NCI-H2171 (cell line): ENCODE results near the gene AQP3.
"Not testable (repeated sequence)": the region's sequence is repeated elsewhere in the genome, so short reads cannot be mapped to it uniquely, and the experiment has no call there.

ENCODE experiments used
- DNase-seq: peaks from one replicate; lab custom pipeline; 2025; lab: John Stamatoyannopoulos, UW

AQP3 gene

DNA sequence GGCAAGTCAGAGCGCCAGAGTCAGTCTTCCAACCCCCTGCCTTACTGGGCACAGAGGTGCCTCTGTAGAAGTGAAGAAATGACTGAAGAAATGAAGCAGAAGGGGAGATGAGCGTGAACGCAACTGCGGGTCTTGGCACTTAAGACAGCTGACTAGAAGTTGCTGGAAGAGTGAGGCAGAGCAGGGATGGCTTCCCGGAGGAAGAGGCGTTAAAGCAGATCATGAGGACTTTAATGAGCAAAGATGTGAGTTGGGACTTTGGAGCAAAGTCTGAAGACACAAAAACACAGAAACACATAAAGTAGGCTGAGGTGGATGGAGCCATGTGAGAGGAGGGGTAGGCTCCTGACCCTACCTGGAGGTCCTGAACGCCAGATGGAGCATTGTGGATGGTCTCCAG lies 7.2 kb downstream of the AQP3 start:
- DNase-seq: no peak

DNA sequence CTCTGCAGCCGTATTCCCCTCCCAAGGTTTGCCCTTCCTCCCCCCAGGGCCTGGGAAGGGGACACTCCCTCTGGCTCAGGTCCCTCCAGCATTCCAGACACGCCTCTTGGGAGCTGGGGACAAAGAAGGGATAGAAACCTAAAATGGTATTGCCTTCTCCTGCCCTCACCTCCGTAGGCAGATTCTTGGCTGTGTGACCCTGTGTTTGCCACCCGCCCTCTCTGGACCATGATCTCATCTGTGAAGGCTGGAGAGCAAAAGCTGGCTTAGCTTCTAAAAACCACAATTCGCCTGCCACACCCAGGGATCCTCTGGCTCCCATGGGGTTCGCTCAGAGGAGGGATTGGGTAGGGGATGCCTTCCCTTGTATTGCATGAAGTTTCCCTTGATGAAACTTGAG lies 7.7 kb downstream of the AQP3 start:
- no peak for DNase-seq

GRCh38 chr9:33438926-33439680 lies 8.3 kb downstream of the AQP3 start:
- no peak for DNase-seq

GRCh38 chr9:33437898-33438297 lies 9.5 kb downstream of the AQP3 start:
- DNase-seq: no peak

DNA sequence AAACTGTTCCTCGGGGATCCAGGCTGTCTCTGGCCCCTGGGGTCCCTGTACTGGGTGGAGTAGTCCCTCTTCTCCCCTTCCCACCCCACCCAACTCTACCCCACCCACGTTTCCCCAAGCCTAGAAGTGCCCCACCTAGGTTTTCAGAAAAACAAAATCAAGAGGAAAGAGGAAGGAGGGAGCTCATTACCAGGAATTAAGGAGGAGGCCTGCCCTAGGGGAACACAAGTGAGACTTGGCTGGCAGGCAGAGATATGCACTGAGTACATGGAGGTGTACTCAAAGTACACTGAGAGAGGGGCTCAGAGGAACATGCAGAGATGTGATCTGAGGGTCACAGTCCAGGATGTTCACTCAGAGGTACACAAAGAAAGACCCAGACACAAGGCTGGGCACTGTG lies 10.2 kb downstream of the AQP3 start:
- DNase-seq: no peak

DNA sequence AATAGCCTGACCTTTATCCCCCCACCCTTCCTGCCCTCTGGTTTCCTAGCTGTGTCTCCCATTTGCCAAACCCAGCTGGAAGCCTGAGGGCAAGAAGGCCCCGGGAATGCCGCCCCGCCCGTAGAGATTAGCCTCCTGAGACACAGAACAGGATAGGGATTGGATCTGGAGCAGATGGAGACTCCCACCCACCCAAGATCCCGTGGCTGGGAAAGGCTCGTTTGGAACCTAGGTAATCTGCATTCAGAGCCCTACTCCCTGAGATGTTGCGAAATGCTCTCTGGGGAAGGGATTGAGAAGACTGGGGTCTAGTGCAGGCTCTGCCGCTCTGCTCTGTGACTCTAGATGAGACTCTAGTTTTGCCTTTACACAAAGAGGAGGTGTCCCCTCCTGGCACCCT lies 10.9 kb downstream of the AQP3 start:
- no peak for DNase-seq

GRCh38 chr9:33435821-33436277 lies 11.5 kb downstream of the AQP3 start:
- no peak for DNase-seq

GRCh38 chr9:33434317-33435105 lies 12.9 kb downstream of the AQP3 start:
- no peak for DNase-seq

GRCh38 chr9:33433871-33434270 lies 13.5 kb downstream of the AQP3 start:
- DNase-seq: no peak

DNA sequence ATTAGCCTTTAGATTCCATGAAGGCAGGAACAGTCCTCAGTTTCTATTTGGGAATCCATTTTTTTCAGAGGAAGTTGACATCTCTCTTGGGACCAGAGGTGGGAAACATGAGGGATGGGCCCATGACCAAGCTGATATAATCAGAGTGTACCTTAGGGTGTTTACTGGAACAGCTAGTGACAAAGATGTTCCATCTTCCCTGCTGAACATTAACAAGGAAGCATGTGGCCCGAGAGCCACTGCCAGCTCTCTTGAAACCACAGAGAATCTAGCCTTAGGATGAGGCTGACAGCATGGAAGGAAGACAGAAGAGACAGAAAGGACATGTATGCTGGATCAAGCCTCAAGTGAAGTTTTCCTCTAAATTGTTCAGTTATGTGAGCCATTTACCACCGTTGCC lies 16.0 kb downstream of the AQP3 start:
- no peak for DNase-seq

DNA sequence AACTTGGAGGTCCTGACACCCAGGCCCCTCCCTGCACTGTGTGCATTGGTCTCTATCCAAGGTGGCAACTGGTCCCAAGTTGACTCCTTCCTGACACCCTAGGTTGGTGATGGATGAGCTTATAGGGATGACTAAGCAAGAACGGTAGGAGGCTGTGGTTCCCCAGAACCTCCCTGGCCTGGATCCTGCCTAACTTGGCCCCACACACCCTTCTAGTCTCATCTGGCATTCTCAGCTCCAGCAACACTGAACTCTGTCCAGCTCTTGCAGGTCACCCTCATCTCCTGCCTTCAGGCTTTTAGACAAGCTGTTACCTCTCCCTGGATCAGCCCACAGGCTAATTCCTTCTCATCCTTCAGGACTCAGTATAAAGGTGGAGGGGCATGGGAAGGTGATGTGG lies 16.5 kb downstream of the AQP3 start:
- DNase-seq: no peak

DNA sequence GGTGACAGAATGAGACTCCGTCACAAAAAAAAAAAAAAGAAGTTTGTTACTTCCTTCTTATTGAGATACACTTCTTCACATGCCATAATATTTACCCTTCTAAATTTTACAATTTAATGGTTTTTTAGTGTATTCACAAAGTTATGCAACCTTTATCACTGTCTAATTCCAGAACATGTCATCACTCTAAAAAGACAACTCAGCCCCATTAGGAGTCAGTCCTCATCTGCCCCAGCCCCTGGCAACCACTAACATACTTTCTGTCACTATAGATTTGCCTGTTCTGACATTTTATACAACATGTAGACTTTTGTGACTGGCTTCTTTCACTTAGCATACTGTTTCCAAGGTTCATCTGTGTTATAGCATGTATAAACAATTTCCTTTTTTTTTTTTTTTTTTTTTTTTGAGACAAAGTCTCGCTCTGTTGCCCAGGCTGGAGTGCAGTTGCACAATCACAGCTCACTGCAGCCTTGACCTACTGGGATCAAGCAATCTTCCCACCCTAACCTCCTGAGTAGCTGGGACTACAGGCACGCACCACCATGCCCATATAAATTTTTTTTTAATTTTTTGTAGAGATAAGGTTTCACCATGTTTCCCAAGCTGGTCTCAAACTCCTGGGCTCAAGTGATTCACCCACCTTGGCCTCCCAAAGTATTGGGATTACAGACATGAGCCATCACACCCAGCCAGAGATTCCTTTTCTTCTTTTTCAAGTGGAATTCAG lies 18.0 kb downstream of the AQP3 start:
- DNase-seq: no peak

GRCh38 chr9:33426843-33427293 lies 20.5 kb downstream of the AQP3 start:
- no peak for DNase-seq

DNA sequence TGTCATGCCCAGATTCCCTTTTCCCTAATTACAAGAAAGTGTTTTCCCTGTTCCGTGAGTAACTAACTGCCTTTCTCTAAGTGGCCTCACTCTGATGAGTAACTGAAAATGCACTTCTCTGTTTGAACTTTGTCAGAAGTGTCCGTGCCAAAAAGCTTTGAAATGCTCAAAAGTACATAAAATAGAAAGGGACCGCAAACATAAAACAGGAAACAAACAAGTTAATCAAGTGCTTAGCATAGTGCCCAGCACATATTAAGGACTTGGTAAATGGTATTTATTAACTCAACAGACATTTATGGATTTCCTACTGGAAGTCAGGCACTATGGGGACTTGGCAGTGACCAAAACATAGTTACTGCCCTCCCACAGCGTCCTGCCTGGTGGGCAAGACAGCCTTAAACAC lies 22.3 kb downstream of the AQP3 start:
- DNase-seq: no peak

DNA sequence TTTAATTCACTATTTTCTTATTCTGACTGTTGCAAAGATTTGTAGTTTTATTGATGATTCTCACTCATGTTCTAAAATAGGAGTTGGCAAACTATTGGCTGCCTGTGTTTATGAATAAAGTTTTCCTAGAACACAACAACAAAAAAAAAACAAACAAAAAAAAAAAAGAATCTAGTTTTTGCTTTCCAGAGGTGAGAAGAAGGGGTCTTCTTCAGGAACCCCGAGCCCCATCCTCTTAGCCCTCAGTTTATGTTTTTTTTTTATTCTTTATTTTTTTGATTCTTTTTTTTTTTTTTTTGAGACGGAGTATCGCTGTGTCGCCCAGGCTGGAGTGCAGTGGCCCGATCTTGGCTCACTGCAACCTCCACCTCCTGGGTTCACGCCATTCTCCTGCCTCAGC lies 22.9 kb downstream of the AQP3 start:
- not testable (repeated sequence) for DNase-seq

DNA sequence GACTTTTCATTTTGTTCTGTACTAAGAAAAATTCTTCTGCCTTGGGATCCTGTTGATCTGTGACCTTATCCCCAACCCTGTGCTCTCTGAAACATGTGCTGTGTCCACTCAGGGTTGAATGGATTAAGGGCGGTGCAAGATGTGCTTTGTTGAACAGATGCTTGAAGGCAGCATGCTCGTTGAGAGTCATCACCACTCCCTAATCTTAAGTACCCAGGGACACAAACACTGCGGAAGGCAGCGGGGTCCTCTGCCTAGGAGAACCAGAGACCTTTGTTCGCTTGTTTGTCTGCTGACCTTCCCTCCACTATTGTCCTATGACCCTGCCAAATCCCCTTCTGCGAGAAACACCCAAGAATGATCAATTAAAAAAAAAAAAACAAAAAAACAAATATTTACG lies 23.4 kb downstream of the AQP3 start:
- not testable (repeated sequence) for DNase-seq

- DNase-seq: no peak
These were observed 27.6 kb downstream of the AQP3 start for GRCh38 chr9:33419708-33420303.

GRCh38 chr9:33418090-33418489 lies 29.3 kb downstream of the AQP3 start:
- DNase-seq: no peak

DNA sequence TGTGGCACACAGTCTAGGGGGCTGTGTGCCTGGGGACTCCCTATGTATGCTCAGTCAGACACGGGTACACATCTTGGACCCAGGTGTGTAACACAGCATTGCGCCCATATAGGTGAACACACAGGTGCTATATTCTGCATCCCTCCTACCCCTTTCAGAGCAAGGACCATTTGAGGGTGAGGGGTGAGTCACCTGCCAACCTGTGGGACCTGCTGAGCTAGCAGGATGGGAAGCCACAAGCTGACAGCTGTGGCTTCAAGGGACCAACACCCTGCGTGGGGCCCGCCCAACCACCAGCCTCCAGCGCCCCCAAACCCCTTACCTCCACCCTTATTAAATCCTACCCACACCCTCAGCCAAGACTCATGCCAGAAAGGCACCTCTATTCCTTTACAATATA lies 30.4 kb downstream of the AQP3 start:
- no peak for DNase-seq

GRCh38 chr9:33415501-33416038 lies 31.8 kb downstream of the AQP3 start:
- no peak for DNase-seq

- DNase-seq: no peak
These were observed 32.4 kb downstream of the AQP3 start for GRCh38 chr9:33414889-33415500.

DNA sequence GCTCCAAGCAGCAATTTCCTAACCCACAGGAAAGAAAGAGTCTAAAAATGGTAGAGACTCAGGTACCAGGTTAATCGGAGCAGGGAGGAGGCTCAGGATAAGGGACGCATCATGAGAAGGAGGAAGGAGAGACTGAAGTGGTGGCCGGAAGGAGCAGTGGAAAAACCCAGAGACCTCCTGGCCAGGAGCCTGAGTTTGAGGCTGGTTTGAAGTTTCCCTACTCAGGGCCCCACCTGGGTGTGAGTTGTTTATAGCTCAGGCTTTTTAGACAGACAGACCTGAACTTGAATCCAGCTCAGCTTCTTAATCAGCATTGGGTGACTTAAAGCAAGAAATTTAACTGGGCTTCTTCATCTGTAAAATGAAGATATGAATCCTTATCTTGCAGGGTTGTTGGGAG lies 33.1 kb downstream of the AQP3 start:
- no peak for DNase-seq
